HG02885 (cell line): ENCODE data around the gene STEAP1B.
A peak's percentile ranks its signal among the peaks of the same experiment; 100 is the strongest.
"Not testable (repeated sequence)": the region's sequence is repeated elsewhere in the genome, so short reads cannot be mapped to it uniquely, and the experiment has no call there.

Experiments
- ATAC-seq: cut with Tn5 transposase; IDR thresholded peaks from one replicate; pipeline ENCODE4 v1.9.1; 2021; ENCODE audit warnings: mild to moderate bottlenecking; ENCODE audit not compliant: unreplicated experiment, poor library complexity

STEAP1B gene

GRCh38 chr7:22464299-22464698 lies 35.7 kb downstream of the STEAP1B start:
- no peak for ATAC-seq

GRCh38 chr7:22460363-22460988 lies 39.5 kb downstream of the STEAP1B start:
- no peak for ATAC-seq

GRCh38 chr7:22457471-22457870 lies 42.5 kb downstream of the STEAP1B start:
- no peak for ATAC-seq

- no peak for ATAC-seq
Observed at GRCh38 chr7:22454446-22454845, 45.5 kb downstream of the STEAP1B start.

GRCh38 chr7:22452960-22453558 lies 46.9 kb downstream of the STEAP1B start:
- no peak for ATAC-seq

- ATAC-seq = no peak
Observed at GRCh38 chr7:22452142-22452959, 47.6 kb downstream of the STEAP1B start.

- ATAC-seq = not testable (repeated sequence)
Observed at GRCh38 chr7:22450013-22450412, 50.0 kb downstream of the STEAP1B start.

GRCh38 chr7:22447762-22448161 lies 52.2 kb downstream of the STEAP1B start:
- ATAC-seq = peak; percentile 81

- ATAC-seq = peak; percentile 42
Observed at GRCh38 chr7:22447008-22447407, 53.0 kb downstream of the STEAP1B start.

GRCh38 chr7:22445853-22446252 lies 54.1 kb downstream of the STEAP1B start:
- ATAC-seq = no peak

- ATAC-seq = peak; percentile 21
Observed at GRCh38 chr7:22445140-22445743, 54.7 kb downstream of the STEAP1B start.

GRCh38 chr7:22444181-22444971 lies 55.6 kb downstream of the STEAP1B start:
- no peak for ATAC-seq

GRCh38 chr7:22443370-22444180 lies 56.4 kb downstream of the STEAP1B start:
- ATAC-seq = no peak

- ATAC-seq = no peak
Observed at GRCh38 chr7:22442882-22443369, 57.1 kb downstream of the STEAP1B start.

- no peak for ATAC-seq
Observed at GRCh38 chr7:22442187-22442881, 57.7 kb downstream of the STEAP1B start.

GRCh38 chr7:22441157-22441556 lies 58.8 kb downstream of the STEAP1B start:
- no peak for ATAC-seq

GRCh38 chr7:22438994-22439393 lies 61.0 kb downstream of the STEAP1B start:
- ATAC-seq = peak; percentile 60

- not testable (repeated sequence) for ATAC-seq
Observed at GRCh38 chr7:22436552-22436951, 63.4 kb downstream of the STEAP1B start.

- peak; percentile 18 for ATAC-seq
Observed at GRCh38 chr7:22435720-22436119, 64.3 kb downstream of the STEAP1B start.
